ENCODE data around the gene CEP63.

CEP63 gene

DNA sequence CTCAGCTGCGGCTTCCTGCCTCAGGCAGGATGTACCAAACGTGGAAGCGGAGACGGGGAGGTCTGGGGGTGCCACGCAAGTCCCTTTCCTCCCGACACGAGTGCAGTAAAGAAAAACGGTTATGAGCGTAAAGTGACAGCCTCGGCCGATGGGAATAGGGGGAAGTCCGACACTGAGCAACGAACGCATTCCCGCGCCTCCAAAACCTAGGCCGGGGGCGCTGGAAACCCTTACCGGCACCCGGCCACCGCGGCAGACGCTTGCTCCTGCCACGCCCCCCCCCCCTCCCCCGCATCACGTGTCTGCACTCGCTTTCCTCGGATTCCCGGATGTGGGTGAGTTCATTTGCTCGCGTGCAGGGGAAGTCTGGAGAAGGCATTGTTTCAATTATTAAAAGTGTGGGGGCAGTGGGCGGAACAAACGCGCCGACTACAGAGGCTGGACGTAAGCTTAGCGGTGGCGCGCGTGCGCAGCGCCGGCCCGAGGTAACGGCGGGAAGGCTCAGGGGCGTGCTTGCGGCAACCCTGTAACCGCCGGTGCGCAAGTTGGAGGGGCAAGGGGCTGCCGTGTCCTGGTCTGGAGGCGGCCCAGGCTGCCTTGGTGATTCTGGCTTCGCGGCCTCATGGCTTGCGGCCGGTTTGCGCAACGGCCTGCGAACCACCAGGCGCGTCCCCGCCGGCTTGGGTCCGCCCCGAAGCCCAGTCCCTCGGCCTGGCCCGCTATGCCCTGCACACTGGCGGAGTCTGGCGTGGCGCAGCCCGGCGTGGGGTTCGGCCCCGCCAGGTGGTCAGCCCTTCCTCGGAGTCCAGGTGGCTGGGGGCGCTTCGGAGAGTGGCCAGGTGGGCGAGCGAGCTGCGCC lies at the start of gene CEP63, which contains the start of gene ANAPC13:
Gene CEP63 (plus strand): TSS at position 340 of the 859 bp plus-strand sequence. CDS start 9,264 bp downstream, outside the sequence.
Gene ANAPC13 (minus strand): TSS at position 268 of the 859 bp plus-strand sequence. CDS start 3,081 bp downstream, outside the sequence.
- DNase-seq = peak; percentile 99

DNA sequence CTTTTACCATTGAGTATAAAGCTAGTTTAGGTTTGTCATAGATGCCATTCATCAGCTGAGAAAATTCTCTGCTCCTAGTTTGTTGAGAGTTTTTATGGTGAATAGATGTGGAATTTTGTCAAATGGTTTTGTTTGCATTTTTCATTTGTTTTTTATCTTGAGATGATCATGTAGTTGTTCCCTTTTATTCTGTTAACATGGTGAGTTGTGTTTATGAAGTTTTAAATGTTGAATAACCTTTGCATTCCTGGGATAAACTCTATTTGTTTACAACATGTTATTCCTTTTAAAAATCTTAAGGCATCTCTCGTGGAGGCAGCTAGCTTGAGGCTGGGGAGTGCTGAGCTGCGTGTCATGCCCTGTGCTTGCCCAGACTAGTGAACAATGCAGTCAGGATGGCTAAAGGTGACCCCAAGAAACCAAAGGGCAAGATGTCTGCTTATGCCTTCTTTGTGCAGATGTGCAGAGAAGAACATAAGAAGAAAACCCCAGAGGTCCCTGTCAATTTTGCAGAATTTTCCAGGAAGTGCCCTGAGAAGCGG lies 48.6 kb upstream of the CEP63 start:
- DNase-seq = no peak

DNA sequence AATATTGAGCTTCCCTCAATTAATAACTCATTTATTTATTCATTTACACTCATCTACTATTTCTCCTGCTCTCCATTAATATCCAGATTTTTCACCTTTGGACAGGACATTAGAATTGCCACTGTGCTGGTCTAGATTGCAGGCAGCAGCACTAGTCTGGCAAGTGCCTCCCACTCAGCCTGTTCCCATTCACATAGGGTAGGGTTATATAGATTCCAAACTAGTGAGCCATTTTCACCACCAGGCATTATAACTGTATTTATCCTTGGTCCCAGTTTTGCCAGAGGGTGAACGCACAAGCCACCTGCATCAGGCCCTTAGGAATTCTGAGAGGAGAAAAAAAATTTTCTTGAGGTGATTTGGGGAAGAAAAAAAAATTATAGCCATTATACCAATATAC lies 44.5 kb upstream of the CEP63 start:
- DNase-seq = no peak

DNA sequence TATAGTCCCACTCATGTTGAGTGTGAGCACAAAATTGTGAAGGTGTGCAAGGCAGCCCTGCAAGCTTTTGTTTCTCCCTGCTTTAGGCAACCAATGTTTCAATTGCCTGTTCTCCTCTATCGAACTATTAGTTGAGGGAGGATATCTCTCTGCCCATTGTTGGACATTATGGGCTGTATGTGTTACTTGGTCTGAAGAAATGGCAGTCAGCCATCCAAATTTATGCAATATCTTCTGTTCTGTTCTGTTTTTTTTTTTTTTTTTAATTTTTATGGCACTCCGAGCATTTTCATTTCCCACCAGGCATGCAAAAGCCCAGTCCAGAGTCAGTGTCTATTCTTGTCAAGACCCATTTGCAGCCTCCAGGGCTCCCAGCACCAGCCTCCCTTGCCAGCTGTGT lies 44.0 kb upstream of the CEP63 start:
- no peak for DNase-seq

DNA sequence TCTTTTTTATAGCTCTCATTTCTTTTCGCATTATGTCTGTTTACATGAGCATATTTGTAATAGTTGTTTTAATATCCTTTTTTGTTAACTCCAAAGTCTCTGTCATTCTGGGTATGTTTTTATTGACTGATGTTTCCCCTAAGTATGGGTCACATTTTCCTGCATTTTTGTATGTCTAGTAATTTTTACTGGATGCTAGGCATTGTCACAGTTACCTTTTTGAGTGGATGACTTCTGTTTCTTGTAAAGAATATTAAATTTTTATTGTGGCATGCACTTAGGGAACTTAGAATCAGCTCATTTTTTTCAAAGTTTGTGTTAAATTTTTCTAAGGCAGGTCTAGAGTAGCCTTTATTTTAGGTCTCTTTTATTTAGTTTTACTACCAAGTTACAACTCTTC lies 40.8 kb upstream of the CEP63 start:
- DNase-seq = no peak

DNA sequence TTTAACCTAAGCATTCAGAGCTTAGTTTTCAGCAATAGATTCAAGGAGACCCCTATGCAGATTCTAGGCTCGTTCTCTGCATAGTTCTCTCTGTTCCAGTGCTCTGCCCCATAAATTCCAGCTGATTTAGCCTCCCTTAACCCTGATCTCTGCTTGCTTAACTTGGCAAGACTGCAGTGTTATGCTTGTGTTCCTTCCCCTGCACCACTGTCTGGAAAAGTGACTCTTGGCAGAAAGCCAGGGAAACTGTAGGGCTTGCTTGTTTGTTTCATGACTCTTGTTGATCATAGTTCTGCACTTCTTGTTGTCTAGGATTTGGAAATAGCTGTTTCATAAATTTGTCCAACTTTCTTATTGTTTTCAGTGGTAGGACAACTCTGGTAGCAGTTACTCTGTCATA lies 40.2 kb upstream of the CEP63 start:
- no peak for DNase-seq

DNA sequence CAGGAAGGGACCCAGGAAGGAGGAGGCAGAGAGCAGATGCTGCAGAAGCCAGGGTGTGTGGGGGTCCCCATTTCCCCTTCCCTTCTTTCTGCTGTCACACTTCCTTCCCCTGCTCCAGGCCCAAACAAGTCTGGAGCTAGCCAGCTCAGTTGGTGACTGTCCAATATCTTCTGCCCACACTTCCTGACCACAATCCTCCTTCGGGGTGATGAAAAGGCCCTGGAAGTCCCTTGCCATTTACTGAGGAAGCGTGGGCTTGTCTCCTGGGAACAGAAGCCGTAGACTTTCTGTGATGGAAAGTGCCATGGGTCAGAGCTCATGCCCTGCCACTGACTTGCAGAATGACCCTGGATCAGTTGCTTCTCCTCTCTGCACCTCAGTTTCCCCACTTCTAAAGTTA lies 39.1 kb upstream of the CEP63 start:
- DNase-seq = no peak

DNA sequence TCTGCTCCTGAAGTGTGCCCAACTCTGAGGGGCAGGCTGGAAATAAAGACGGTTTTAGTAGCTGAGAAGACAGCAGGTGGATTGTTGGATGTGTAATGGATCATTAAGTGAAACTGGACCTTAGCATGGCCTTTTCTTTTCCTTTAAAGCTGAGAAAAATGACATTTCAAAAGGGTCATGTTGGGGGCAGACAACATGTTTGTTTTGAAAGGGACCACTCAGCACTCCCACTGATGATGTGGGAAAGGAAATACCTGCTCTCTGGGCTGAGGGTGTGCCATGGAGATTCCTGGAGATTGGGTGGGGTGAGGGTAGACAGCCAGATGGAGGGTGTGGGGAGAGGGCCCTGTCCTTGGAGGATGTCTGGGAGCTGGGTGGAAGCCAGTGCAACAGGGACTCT lies 38.5 kb upstream of the CEP63 start:
- no peak for DNase-seq

DNA sequence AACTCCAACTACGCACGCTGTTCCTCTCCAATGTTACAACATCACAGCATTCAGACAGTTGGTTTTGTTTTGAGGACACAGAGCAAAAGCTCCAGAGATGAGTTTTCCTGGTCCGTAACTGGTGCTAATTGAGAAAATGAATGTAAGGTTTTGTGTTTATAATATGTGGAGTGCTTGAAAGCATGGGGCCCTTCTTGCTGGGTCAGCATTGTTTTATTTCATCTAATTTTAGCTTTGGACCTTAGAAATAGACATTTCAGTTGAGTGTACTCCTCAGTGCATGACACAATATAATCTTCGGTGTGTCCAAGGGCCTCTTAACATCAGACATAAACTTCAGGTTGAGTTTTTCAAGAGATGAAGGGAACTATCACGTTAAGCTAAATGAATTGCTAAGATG lies 37.2 kb upstream of the CEP63 start:
- DNase-seq = no peak

DNA sequence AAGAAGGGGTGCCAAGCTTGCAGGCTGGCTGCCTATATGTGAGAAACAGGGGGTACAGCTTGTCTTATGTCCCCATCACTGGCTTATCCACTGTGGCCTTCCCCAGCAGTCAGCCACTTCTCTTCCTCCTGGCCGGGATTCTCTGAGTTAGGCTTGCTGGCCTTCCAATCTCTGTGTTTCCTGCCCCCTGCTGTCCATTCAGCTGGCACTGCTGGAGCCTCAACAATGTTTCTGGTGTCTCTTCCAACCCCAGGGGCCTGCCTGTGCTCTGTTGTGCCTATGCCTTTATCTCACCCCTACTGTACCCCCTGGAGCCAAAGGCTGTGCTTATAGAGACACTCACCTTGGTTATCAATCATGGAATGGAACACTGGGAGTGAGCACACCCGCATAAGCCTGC lies 36.6 kb upstream of the CEP63 start:
- no peak for DNase-seq

DNA sequence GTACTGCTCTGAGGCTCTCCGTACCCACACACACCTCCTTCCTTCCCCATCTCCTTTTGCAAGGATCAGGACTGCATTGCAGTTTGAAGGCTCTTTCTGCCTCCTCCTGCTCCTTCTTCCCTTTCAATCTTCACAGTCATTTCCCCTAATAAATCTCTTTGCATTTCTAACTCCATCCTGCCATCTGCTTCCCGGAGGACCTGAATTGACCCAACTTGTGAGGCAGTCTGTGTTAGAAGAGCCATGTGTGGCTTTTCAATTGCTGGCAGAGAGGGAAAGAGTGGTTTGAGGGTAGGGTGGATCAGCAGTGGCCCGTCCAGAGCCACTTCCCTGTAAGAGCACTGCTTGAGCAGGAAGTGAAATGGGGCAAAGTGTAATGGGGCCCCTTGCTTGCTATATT lies 35.9 kb upstream of the CEP63 start:
- peak; percentile 48 for DNase-seq

DNA sequence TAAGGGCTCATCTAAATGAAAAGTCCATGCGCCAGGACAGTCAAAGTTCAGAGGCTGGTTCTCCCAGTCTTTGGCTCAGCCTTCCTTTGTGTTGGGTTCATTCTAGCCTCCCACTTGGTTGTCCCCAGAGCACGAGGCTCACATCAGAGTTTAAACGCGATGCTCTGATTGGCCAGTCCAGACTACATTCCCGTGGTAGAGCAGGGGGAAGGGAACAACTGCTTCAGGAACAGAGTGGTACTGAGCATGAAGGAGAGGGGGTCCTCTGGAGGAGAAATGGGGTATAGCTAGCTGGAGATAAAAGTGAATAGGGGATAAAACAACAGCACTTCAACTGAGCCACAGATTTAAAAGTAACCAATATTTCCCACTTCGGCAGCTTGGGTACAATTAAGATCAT lies 32.2 kb upstream of the CEP63 start:
- peak; percentile 18 for DNase-seq

DNA sequence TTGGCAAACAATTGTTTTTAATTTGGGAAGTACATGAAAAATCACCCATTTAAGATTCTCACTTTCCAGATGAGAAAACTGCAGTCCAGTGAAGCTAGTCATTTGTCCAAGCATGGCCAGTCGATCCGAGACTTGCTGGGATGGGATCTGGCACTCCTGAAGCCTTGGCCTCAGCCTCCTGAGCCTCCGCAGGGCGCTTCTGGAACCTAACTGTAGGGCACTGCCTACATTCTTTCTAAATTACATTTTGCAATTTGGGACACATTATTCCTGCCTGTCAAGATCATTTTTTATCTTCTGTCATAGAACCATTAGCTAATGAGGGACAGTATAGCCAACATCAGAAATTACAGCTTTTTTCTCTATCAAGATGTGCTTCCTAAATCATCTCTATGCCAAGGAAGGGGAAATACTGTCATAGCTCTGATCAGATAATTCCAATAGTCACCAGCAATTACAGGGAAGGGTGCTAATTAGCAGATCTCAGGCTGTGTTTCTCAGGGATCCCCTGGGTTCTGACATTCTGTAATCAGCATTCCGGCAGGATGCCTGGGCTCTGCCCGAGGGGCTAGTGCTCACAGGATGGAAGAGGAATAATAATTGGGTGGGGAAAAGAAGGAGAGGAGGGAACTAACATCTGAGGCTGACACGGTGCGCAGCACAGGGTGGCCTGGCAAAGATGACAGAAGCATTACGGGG lies 28.3 kb upstream of the CEP63 start:
- no peak for DNase-seq

DNA sequence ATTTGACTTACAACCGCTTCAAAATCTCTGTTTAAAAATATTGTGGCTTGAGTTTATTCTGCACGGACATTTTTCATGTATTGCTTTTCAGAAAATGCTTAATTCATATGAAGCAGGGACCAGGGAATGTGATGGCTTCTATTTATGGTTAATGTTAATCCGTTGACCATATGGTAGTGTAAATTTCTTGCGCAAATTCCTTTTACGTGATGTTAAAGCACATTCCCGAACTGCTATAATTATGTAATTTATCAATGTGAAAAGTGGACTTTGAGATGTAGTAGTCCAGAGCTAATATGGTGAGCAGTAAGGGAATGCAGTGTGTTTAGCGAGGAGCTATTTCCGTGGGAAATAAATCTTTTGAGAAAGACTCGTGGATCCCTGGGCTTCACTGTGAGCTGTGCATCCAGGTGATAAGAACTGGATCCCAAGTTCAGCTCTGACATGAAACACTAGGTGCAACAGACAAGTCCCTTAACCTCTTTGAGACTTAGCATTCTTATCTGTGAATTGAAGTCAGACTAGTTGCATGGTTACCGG lies 27.4 kb upstream of the CEP63 start:
- DNase-seq = no peak

DNA sequence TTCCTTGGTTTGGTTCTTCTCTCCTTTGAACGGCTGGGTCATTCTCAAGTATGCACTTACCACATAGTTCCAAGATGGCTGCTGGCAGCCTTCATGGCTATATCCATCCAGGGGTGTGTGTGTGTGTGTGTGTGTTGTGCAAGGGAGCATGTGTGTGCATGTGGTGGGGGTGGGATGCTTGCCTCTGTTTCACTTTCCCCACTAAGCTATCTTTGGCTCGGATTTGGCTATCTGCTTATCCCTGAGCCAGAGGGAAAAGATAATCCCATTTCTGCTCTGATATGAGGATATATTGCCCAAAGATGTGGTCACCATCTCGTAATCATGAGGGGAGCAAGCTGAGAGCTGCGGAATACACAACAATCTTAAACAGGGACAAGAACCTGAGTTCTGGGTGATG lies 26.3 kb upstream of the CEP63 start:
- DNase-seq = no peak

DNA sequence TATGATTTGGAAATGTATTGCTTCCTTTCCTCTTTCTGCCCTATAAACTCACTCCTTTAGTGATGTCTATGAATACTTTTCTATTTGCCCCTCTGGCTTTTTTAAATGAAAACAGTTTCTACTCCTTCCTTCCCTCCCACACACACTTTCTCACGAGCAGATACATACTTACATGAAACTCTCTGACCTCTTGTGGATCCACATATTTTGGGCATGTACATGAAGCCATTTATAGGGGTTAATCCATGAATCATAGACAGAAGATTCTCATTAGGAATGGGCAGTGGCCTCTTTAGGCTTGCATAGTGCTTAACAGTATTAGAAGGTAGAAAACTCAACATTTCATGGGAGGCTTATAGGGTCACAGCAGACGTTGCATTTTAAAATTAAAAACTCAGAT lies 24.9 kb upstream of the CEP63 start:
- DNase-seq = no peak

DNA sequence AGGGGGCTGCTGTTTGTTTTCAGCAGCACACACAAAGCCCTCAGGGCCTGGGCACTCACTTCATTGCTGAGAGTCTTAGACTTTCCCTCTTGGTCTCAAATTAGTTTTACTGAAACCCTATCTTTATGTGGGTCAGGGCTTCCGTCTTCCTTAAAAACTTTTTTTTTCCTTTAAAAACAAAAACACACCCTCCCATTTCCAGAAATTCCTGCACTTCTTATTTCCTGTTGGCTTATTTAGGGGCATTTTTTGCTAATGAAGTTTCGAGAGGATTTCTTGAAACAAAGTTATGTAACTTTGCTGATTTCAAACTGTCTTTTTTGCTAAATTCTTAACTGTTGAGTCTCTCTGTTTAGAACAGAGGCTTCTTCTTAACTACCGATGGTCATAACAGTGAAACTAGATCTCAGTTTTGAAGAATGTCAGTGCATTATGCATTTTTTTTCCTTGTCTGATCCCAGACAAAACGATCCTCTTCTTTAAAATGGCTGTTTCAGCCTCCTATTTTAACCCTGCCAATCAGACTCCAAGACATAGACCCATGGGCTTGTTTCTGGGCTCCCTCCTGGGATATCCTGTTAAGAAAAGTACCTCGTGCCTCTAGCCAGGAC lies 23.4 kb upstream of the CEP63 start:
- DNase-seq = no peak

DNA sequence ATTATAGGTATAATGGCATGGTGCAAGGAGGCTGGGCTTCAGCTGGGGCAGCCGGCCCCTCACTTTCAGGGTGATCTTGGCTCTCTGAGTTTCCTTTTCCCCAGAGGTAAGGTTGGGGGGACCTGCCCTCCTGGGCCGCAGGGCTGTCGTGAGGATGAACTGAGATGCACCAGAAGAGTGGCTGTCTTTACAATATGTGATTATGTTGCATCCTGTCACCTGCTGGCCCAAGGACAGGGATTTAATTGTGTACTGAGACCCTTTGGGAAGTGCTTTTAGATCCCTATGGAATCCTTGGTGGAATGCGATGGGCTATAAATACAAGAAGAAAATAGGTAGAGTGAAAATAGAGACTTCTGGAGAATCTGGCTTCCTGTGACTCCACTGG lies 22.2 kb upstream of the CEP63 start:
- no peak for DNase-seq

DNA sequence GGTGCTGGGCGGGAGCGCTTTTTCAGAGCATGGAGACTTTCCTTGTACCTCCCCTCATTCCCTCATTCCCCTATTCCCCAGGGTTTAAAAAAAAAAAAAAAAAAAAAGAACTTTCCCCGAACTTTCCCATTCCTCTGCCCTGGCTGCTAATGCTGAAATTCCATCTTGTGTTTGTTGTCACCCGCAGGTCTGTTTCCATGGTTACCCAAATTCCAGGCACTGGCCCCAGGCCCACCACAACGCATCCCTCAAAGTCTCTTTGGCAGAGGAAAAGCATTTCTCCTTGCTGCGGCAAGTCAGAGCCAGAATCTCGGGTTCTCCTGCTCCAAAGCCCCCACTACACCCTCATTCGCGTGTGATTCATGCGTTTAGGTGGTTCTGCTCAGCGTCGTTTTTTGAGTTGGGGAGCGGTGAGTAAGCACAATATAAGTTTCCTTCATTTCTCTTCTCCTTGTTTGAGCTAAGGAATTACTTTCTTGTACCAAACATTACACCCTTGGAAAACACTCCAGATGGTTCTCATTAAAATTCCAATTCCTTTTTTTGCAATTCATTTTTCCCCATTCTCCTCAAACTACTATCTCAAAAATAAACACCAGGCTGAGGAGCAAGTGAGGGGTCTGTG lies 21.7 kb upstream of the CEP63 start:
- DNase-seq = no peak

DNA sequence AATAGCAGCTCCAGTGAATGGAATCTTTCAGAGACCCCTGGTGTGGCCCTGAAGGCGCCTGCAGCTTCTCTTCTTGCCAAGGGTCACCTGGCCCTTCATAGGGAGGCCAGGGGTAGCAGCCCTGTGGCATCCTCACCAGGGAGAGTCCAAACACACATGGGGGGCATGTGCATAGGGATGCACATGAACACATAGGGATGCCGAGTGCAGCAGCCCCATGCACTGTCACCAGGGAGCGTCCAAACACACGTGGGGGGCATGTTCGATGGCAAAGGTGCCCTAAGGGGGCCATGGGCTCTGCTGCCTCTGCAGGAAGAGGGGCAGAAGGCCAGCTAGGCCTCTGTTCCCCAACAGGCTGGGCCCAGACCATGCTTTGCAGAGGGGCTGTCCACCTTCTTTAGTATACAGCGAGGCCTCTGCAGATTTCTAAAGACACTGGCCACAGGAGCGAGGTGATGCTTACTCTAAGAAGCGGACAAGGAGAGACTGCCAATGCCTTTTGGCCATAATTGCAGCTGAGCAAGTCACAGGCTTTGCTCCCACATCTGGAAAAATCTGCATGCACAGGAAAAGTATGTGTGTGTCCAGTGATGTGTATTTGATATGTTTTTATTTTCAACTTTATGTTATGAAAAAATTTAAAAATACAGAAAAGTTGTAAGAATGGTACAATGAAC lies 21.0 kb upstream of the CEP63 start:
- DNase-seq = no peak

DNA sequence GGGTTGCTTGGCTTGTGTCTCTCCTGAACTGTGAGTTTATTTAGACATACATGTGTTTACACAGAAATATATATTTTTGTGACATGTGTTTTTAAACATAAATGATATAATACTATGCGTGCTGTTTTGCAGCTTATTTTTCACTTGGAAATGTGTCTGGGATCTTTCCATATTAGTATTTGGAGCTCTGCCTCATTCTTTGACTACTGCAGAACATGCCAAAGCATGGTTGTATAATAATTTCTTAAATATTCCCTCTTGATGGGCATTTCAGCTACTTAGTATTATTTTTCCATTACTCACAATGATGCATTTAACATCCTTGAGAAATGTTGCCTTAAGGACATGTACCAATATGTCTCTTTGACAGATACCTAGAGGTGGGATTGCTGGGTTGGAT lies 19.5 kb upstream of the CEP63 start:
- no peak for DNase-seq

DNA sequence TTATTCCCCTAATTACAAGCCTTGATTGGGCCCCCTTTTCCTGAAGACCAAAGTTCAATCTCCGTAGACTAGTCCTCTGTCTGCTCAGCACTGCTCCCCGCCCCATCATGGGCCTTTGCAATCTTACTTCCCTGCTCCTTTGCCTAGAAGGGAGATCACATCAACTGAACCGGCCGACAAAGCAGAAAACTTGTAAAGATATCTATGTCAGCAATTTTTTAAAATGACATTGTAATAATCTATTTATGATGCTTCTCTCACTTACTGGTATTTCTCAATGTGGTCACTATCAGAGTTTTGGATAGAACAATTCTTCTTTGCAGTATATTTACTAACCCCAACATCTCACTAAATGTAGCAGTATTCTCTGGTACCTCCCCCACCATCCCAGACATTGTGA lies 17.3 kb upstream of the CEP63 start:
- no peak for DNase-seq
